Stimulated activated CD8-positive, alpha-beta memory T cell treated with anti-CD3 and anti-CD28 coated beads, Interleukin-15, amount 100 ng/mL, for 1 hour (primary cell): ENCODE measurements around the gene KRTAP24-1.

ENCODE experiments used
- DNase-seq: peaks from one replicate; pipeline ENCODE4 v3.0.0-alpha.2; 2020; ENCODE audit warnings: low read depth

The KRTAP24-1 gene, protein sequence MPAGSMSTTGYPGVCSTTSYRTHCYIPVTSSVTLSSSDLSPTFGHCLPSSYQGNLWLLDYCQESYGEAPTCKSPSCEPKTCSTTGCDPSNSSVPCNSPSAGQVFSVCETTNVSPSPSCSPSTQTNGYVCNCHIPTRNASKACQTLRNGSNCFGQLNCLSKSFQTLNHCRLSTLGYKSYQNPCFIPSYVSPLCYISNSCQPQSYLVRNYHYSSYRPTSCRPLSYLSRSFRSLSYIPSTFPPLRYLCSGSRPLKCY

GRCh38 chr21:30282850-30283249 lies at the start of gene KRTAP24-1:
TSS of gene KRTAP24-1 (minus strand) at chr21:30282950. CDS start at chr21:30282932, 18 bp downstream.
- no peak for DNase-seq

GRCh38 chr21:30329203-30329875 lies 46.6 kb upstream of the KRTAP24-1 start:
- DNase-seq: no peak

DNA sequence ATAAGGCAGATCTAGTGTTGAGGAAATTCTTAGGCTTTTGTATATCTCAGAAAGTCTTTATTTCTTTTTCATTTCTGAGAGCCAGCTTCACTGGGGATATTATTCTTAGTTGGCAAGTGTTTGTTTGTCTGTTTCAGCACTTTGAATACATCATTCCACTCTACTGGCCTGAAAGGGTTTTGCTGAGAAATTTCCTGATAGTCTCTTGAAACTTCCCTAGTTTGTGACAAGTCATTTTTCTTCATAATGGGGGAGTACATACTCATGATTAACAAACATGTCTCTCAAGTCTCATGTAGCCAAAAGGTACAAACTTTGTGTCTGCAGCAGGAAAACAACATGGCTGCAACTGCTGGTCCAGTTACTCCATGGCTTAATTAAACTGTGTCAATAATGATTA lies 43.6 kb upstream of the KRTAP24-1 start:
- DNase-seq: no peak

- no peak for DNase-seq
Measured at GRCh38 chr21:30320215-30320614, 37.5 kb upstream of the KRTAP24-1 start, which contains the start of gene KRTAP26-1. TSS of gene KRTAP26-1 (minus strand) at chr21:30320315. CDS start at chr21:30320035, 280 bp downstream.

DNA sequence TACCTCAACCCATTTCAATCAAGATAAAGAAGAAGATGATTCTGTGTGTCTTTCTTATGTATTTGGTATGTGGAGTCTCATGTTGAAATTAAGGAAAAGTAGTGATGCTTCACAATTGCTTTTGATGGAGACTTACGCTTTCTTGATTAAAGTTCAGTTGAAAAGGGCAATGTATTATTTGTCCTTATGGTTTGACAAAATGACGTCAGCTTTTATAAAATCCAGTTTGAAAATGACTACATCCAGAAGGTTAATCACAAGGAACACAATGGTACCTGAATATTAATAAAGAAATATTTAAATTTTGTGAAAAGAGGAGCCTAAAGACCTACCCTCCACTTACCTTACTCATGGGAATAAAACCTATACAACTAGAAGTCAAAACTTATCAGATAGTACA lies 33.0 kb upstream of the KRTAP24-1 start:
- DNase-seq: no peak

DNA sequence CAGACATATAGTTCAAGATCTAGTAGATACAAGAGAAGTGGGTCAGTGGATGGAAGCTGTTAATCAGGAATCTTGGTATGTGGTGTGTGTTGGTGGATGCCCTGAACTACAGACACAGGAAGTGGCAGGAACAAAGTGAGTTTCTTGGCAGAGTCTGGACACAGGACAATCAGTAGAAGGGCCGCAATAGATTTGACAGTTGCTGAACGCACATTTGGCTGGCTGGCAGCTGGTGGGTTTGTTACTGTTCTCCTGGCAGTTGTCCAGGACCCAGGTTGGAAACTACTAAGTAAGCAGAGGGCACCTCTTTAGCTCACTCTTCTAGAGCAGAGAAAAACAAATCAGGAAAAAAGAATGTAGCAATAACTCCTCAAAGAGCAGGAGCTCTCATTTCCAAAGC lies 24.1 kb upstream of the KRTAP24-1 start:
- DNase-seq: no peak

DNA sequence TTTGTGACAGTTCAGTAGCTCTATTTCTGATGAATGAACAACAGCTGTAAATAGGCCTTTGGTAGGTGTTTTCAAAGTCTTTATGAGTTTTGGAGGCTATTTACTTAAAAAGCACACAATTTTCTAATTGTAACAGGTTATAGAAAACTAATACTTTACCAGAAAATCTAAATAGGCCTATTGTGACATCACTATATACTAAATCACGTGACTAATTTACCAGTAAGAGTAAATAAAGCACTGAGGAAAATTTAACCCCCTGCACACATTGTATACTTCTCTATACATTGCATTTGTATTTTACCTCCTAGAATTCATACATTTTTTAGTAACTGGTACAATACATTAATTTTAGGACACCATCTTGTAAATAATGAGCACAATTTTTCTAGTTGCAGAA lies 22.4 kb upstream of the KRTAP24-1 start:
- no peak for DNase-seq

DNA sequence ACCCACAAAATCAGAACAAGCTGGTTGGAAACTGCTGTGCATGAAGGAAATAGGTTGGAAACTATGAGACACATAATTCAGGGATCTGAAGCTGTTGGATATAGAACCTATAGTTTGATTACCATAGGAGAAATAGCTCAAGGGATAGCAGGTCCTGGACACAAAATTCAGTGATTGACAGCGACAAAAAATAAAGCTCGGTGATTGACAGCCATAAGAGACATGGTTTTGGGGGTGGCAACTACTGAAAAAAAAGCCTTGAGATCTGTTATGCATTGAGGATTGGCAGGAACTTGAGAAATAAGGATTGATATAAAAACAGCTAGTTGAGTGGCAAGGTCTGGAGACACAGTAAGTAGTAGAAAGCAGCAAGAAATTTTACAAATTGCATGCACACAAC lies 6.5 kb upstream of the KRTAP24-1 start, which contains the start of gene KRTAP25-1:
TSS of gene KRTAP25-1 (minus strand) at position 300 of the 400 bp plus-strand sequence. CDS start at position 276, 24 bp downstream.
- no peak for DNase-seq

DNA sequence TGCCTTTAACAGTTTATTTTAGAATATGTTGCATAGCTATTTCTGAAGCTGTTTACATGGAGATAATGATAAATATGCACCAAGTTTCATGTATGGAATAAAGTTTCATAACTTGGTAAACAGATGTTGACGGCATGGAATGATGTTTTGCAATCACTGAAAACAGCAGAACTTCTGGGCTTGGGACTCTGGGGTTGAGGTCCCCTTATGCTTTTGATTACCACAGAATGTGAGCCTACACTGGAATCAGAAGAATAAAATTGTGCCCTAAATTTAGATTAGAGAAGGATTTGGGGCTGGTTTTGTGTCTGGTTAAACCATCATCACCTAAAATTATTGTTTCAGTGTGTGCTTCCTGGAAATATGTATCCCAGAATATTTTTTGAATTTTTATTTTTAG lies 11.1 kb downstream of the KRTAP24-1 start:
- DNase-seq: no peak

GRCh38 chr21:30271156-30271555 lies 11.6 kb downstream of the KRTAP24-1 start:
- no peak for DNase-seq

- no peak for DNase-seq
Measured at GRCh38 chr21:30269803-30270530, 12.8 kb downstream of the KRTAP24-1 start.

DNA sequence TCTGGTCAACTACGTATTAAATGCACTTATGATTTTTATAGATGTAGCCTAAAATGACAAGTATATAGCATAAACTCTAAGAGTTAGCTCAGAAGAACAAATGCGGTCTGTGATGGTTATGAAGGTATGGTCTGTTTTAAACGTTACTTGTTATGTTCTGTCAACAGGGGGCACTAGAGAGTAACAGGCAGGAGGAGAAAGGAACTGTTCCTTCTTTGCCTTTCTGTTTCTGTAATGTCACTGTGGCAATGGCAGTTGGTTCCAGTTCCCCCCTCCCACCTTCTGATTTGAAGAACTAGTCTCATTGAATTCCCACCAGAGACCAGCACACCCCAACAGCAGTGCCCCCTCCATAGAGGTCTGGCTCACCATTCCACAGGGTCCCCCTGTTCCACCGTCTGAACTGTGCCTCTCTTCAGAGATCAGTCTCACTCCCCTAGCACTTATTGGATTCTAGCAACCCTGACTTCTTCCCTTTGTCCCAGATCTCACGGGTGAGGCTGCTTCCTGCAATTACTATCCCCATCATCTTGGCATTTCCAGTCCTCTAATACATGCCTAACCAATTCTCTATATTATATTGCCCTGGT lies 14.0 kb downstream of the KRTAP24-1 start:
- no peak for DNase-seq

DNA sequence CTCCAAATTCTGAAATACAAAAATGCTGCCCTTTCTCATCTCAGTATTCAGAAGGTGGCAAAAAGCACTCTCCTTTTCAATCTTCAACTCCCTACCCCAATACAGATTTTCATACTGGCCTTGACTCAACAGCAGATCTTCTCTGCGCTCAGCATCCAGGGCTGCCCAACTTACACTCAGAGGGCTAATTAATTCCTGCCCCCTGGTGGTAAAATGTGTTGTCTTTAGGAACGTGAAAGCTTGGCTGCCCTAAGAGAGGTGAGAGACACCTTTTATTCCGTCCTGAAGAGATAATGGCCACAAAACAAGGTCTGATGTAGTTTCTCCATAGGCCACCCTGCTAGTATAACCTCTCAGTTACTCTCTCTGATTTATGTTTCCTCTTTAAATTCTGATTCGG lies 25.0 kb downstream of the KRTAP24-1 start:
- DNase-seq: no peak

DNA sequence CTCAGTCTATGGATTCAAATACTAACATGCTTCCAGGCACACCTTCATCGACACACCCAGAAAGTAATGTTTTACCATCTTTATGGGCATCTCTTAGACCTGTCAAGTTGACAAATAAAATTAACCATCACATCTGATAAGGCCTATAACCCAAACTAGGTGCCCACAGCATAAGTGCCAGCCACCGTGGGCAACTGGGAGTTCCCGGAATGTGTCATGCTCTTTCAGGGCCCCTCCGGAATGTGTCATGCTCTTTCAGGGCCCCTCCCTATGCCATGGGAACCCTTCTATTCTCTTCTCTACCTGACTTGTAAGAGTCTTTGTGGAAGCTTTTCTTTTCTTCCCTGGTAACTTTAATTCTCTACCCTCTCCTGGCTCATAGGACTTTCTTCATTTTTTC lies 26.6 kb downstream of the KRTAP24-1 start:
- no peak for DNase-seq

DNA sequence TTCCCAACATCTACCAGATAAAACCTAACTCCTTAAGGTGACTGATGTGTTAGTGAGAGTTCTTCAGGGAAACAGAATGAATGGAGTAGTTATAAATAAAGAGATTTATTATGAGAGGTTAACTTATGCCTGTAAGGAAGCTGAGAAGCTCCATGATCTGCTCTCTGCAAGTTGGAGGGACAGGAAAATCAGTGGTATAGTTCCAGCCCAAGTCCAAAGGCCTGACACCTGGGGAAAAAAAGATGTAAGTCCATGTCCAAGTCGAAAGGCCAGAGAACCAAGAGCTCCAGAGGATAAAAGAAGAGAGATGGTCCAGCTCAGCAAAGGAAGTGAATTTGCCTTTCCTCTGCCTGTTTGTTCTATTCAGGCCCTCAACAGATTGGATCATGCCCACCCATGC lies 27.1 kb downstream of the KRTAP24-1 start:
- no peak for DNase-seq

- no peak for DNase-seq
Measured at GRCh38 chr21:30251781-30252180, 31.0 kb downstream of the KRTAP24-1 start.

DNA sequence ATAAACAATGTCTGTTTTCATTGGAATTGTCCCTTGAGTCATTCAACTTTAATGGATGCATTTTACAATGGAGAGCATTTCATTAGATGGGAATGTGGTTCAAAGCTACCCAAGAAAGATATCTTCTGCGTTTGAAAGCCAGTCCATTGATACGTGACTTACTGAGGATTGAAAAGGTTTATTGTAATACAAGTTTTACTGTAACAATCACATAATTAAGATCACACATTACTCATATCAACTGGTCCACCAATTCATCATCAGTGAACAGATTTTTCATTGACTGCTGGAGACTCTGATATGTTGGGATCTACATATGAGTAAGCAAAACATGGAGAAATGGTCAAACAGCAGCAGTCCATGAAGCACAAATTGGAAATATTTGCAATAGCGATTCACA lies 32.8 kb downstream of the KRTAP24-1 start:
- no peak for DNase-seq

GRCh38 chr21:30248844-30249243 lies 33.9 kb downstream of the KRTAP24-1 start:
- no peak for DNase-seq

DNA sequence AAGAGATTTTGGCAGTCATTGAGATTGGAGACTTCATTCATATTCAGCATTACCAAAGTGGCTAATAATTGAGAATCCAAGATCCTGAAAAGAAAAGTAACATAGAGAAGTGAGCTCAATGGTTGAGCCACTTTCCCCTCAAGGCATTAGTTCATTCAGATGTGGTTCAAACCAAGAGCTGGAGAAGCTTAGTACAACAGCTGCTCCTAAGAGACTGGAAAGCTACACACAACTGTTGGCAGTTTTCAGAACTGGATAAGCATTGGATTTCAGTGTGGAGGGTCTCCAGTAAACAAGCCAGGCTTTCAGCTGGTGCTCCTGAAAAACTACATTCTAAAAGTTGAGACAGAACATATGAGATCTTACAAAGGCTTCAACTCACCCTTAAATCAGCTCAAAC lies 37.7 kb downstream of the KRTAP24-1 start:
- DNase-seq: no peak

- no peak for DNase-seq
Measured at GRCh38 chr21:30243691-30244090, 39.1 kb downstream of the KRTAP24-1 start.

DNA sequence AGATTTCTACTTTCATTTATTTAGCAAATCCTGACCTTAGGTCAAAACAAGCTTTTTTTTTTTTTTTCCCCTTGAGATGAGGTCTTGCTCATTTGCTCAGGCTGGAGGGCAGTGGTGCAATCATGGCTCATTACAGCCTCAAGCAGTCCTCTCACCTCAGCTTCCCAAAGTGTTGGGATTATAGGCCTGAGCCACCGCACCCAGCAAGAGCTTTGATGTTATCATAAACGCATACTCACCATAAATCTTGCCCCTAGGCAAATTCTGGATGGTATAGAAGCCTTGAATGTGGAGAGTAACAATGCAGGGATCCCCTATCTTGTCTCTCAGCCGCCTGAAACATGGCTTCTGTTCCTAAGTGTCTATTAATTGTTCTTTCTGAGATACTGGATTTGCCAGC lies 42.1 kb downstream of the KRTAP24-1 start:
- DNase-seq: no peak

- no peak for DNase-seq
Measured at GRCh38 chr21:30238168-30238567, 44.6 kb downstream of the KRTAP24-1 start.

DNA sequence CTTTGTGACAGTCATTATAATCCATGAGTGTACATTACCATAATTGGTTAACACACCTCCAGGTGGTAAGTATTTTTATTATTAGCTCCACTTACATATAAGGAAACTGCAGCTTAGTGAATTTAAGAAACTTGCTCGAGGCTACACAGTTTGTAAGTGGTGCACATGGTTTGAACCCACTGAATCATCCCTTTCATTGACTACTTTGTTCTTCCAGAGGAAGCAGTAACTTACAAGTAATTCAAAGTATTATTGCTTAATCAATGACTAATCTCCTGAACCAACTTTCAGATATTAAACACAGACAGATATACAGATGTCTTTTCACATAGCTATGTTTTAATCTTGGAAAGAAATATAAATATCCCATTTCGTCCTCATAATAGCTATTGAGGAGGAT lies 48.1 kb downstream of the KRTAP24-1 start:
- no peak for DNase-seq
